ENCODE measurements around the gene USP31.

- TF ChIP-seq GATA2 (IDR thresholded peaks at IDR 0.05; ENCODE audit: low read depth, low read length) (no peak), GATA3 (IDR thresholded peaks at IDR 0.05; ENCODE audit: low read depth, low read length) (no peak)
Measured at GRCh38 chr16:23129686-23130085, 19.6 kb downstream of the USP31 start.

All from SH-SY5Y (cell line).